Gastroesophageal sphincter (tissue), 3 donors: ENCODE measurements around the gene S1PR5.

Experiments used
- CTCF ChIP-seq, 4 experiments: fragments of 200-600 bp in 2 of 4; fragments of 450-650 bp in 2 of 4; sonication (generic) in 1 of 4; IDR thresholded peaks; one replicate each; pipeline ENCODE4 v1.5.1; 2017 to 2019; ENCODE audit warnings: antibody characterized with exemption in 4 of 4, mild to moderate bottlenecking in 2 of 4, moderate library complexity in 2 of 4
- EP300 ChIP-seq: sonication (generic); formaldehyde crosslinking; IDR thresholded peaks from one replicate; pipeline ENCODE4 v1.6.1; 2017; ENCODE audit warnings: antibody characterized with exemption, mild to moderate bottlenecking
- POLR2A ChIP-seq, 2 donors: fragments of 450-650 bp; IDR thresholded peaks; one replicate each; pipeline ENCODE4 v1.6.1; 2017; ENCODE audit warnings: antibody characterized with exemption in 2 of 2, mild to moderate bottlenecking in 2 of 2, moderate library complexity in 1 of 2
- POLR2AphosphoS5 ChIP-seq: sonication (generic); formaldehyde crosslinking; IDR thresholded peaks from one replicate; pipeline ENCODE4 v1.6.1; 2017; ENCODE audit warnings: antibody characterized with exemption

GRCh38 chr19:10537668-10538067, 20.4 kb upstream of the S1PR5 start:
- TF ChIP-seq EP300 = no peak
- no peak for TF ChIP-seq POLR2AphosphoS5
- no peak for TF ChIP-seq CTCF (IDR thresholded peaks at IDR 0.05)
- TF ChIP-seq POLR2A (IDR thresholded peaks at IDR 0.05) = no peak
